Spleen (tissue), 11 donors: ENCODE measurements around the gene MGAT4B. TPM values are rescaled to one million over a fixed set of nuclear protein-coding genes. Genes with fewer than 3 reads are reported as not detected.

Experiments used
- DNase-seq: peaks from one replicate; pipeline ENCODE4 v3.0.0-alpha.2; 2020
- H3K27ac ChIP-seq, 8 donors: fragments of 200-600 bp; sonication (generic) in 7 of 8; 1 replicate in 4 of 8; 2 replicates in 4 of 8; pipeline versions ENCODE4 v1.5.0 to v1.8.0; 2016 to 2021; ENCODE audit warnings: inconsistent platforms in 4 of 8, mild to moderate bottlenecking in 4 of 8, moderate library complexity in 1 of 8
- H3K27me3 ChIP-seq, 7 donors: fragments of 200-600 bp; sonication (generic) in 6 of 7; replicated peaks in 1 of 7; 1 replicate in 4 of 7; 2 replicates in 3 of 7; pipeline versions ENCODE4 v1.5.0 to v1.8.0; 2016 to 2021; ENCODE audit warnings: inconsistent platforms in 3 of 7, mild to moderate bottlenecking in 1 of 7
- H3K36me3 ChIP-seq, 6 donors: fragments of 200-600 bp; sonication (generic) in 5 of 6; 1 replicate in 4 of 6; 2 replicates in 2 of 6; pipeline versions ENCODE4 v1.5.0 to v1.8.0; 2016 to 2021; ENCODE audit warnings: inconsistent platforms in 2 of 6
- H3K4me1 ChIP-seq, 6 donors: fragments of 200-600 bp; sonication (generic) in 5 of 6; 1 replicate in 3 of 6; 2 replicates in 3 of 6; pipeline versions ENCODE4 v1.5.0 to v1.8.0; 2016 to 2021; ENCODE audit warnings: inconsistent platforms in 3 of 6
- H3K4me3 ChIP-seq, 8 donors: fragments of 200-600 bp; sonication (generic) in 7 of 8; 1 replicate in 4 of 8; 2 replicates in 4 of 8; pipeline versions ENCODE4 v1.5.0 to v1.8.0; 2016 to 2021; ENCODE audit warnings: inconsistent platforms in 4 of 8, mild to moderate bottlenecking in 4 of 8, moderate library complexity in 2 of 8
- H3K9me3 ChIP-seq, 8 donors: fragments of 200-600 bp; sonication (generic) in 7 of 8; 1 replicate in 4 of 8; 2 replicates in 4 of 8; pipeline versions ENCODE4 v1.5.0 to v1.8.0; 2016 to 2021; ENCODE audit warnings: inconsistent platforms in 4 of 8
- CTCF ChIP-seq, 11 experiments: fragments of 200-600 bp in 7 of 11; fragments of 450-650 bp in 4 of 11; sonication (generic) in 4 of 11; IDR thresholded peaks in 8 of 11; conservative IDR thresholded peaks in 3 of 11; 1 replicate in 7 of 11; 2 replicates in 4 of 11; pipeline versions ENCODE4 v1.4.0 to v1.8.0; 2016 to 2021; ENCODE audit warnings: antibody characterized with exemption in 11 of 11, inconsistent platforms in 4 of 11, mild to moderate bottlenecking in 1 of 11
- POLR2A ChIP-seq, 3 donors: fragments of 450-650 bp; IDR thresholded peaks; one replicate each; pipeline ENCODE4 v1.5.1; 2017; ENCODE audit warnings: antibody characterized with exemption in 3 of 3, mild to moderate bottlenecking in 1 of 3
- POLR2AphosphoS5 ChIP-seq, 3 donors: sonication (generic); formaldehyde crosslinking; IDR thresholded peaks; one replicate each; pipeline ENCODE4 v1.5.1; 2017; ENCODE audit warnings: antibody characterized with exemption in 3 of 3
- WGBS, 5 donors: extraction: QIAGEN DNeasy Blood & Tissue Kit in 3 of 5; methylation state at CpG; one replicate each; pipeline versions ENCODE4 v1.1.5 to v1.1.7; 2013 to 2018; 5-methylcytosine and 5-hydroxymethylcytosine counted together
- intact Hi-C: fragments of 100-400 bp; cut with DNase I; formaldehyde crosslinking; loops from one replicate; pipeline ENCODE4 v1.15.0; 2023; ENCODE audit warnings: low total_unique reads
- polyA plus RNA-seq, 3 donors: library from polyadenylated mRNA; stranded (reverse); fragments of 200-250 nt; gene quantifications; one replicate each; pipeline ENCODE4 v1.2.1, GENCODE V29; 2013
- total RNA-seq, 7 donors: library from RNA; depleted of rRNA in 3 of 7; stranded (reverse); fragments of >200 nt in 3 of 7; fragmentation: NEBNext Ultra II Directional in 4 of 7; extraction: Animal tissue kit (Norgen Biotek cat#: 25700) in 4 of 7; gene quantifications; one replicate each; pipeline versions ENCODE4 v1.1.0 to v1.2.1, GENCODE V29; 2016 to 2021
- donor health status: healthy with polysubstance abuse.
- donor health status: DM: no; HTN: no; CAD: no; lungs with moderate emphysema.
- donor health status: DM: no; HTN: no; CAD: no.
- donor health status: Bipolar disorder and iron deficiency.
- donor health status: healthy.
- donor health status: DM: no; HTN: no; CAD: no.
- donor health status: DM: yes; HTN: yes; CAD: no.

Gene MGAT4B
- total and polyA plus RNA-seq, 10 donors: 34.9 to 117 (median 79.2) TPM

- H3K9me3 ChIP-seq: no peaks in the 10 kb centered on the region
- H3K27ac ChIP-seq: no peak overlapping the region
- intact Hi-C loops: no loop called here
- WGBS, 5 donors: 78 to 93% (median 86%) methylated on average over 3 of the region's 3 CpGs
- TF ChIP-seq POLR2AphosphoS5 (IDR thresholded peaks at IDR 0.05): no peak
- no peak for TF ChIP-seq POLR2A (IDR thresholded peaks at IDR 0.05)
- no peak for TF ChIP-seq CTCF (IDR thresholded peaks at IDR 0.05 in 8 of 11, conservative IDR thresholded peaks at IDR 0.05 in 3 of 11)
- peaks cover 17 to 30% (median 28%) of the 10 kb centered on the region in 6 donors for H3K4me1 ChIP-seq
- no peak overlapping the region for H3K4me3 ChIP-seq
- DNase-seq: no peak
- H3K27me3 ChIP-seq: peaks cover 0 to 12% (median 0%) of the 10 kb centered on the region in 7 donors
- H3K36me3 ChIP-seq: peaks cover 0 to 33% (median 0%) of the 10 kb centered on the region in 6 donors
These were observed 7.4 kb upstream of the MGAT4B start for GRCh38 chr5:179814090-179814489.

GRCh38 chr5:179812997-179813607 lies 6.4 kb upstream of the MGAT4B start:
- Histone ChIP-seq H3K27me3 (peaks cover 0 to 12% (median 0%) of the 10 kb centered on the region in 7 donors), H3K27ac (no peak overlapping the region), H3K4me1 (peaks cover 9 to 27% (median 22%) of the 10 kb centered on the region in 6 donors), H3K4me3 (no peak overlapping the region), H3K36me3 (peaks cover 0 to 33% (median 0%) of the 10 kb centered on the region in 6 donors), H3K9me3 (no peaks in the 10 kb centered on the region)
- intact Hi-C loops: no loop called here
- no peak for TF ChIP-seq CTCF (IDR thresholded peaks at IDR 0.05 in 8 of 11, conservative IDR thresholded peaks at IDR 0.05 in 3 of 11)
- TF ChIP-seq POLR2AphosphoS5 (IDR thresholded peaks at IDR 0.05): no peak
- TF ChIP-seq POLR2A (IDR thresholded peaks at IDR 0.05): no peak
- WGBS, 5 donors: 94 to 99% (median 96%) methylated on average over 5 of the region's 5 CpGs
- DNase-seq: no peak

- Histone ChIP-seq H3K4me1 (peaks cover 3 to 27% (median 22%) of the 10 kb centered on the region in 6 donors), H3K36me3 (peaks cover 0 to 33% (median 0%) of the 10 kb centered on the region in 6 donors), H3K27ac (no peak overlapping the region), H3K9me3 (no peaks in the 10 kb centered on the region), H3K27me3 (peaks cover 0 to 9% (median 0%) of the 10 kb centered on the region in 7 donors), H3K4me3 (no peak overlapping the region)
- WGBS, 5 donors: 94 to 96% (median 94%) methylated on average over 26 to 27 of the region's 27 CpGs
- peak; percentile 58 for DNase-seq
- TF ChIP-seq POLR2AphosphoS5 (IDR thresholded peaks at IDR 0.05): no peak
- TF ChIP-seq CTCF (IDR thresholded peaks at IDR 0.05 in 8 of 11, conservative IDR thresholded peaks at IDR 0.05 in 3 of 11): no peak
- TF ChIP-seq POLR2A (IDR thresholded peaks at IDR 0.05): no peak
- intact Hi-C loops: no loop called here
These were observed 5.6 kb upstream of the MGAT4B start for GRCh38 chr5:179812135-179812825.
